Keratinocyte (primary cell): ENCODE results near the gene DEDD2.

Source experiments
- EZH2 ChIP-seq: IDR thresholded peaks from one replicate; pipeline ENCODE4 v1.6.1; 2012; ENCODE audit warnings: inconsistent platforms, mild to moderate bottlenecking, low read length, moderate library complexity
- TF ChIP-seq, protein P1 (sequence below), 3 experiments: IDR thresholded peaks in 1 of 3; conservative IDR thresholded peaks in 1 of 3; optimal IDR thresholded peaks in 1 of 3; 2 replicates in 2 of 3; 3 replicates in 1 of 3; pipeline versions ENCODE3 to v1.5.1; 2011; ENCODE audit warnings: low read length in 3 of 3, mild to moderate bottlenecking in 3 of 3, moderate library complexity in 2 of 3, control low read depth in 1 of 3, inconsistent platforms in 1 of 3; ENCODE audit not compliant: insufficient read depth in 2 of 3; ENCODE audit errors: extremely low read depth in 1 of 3

DNA sequence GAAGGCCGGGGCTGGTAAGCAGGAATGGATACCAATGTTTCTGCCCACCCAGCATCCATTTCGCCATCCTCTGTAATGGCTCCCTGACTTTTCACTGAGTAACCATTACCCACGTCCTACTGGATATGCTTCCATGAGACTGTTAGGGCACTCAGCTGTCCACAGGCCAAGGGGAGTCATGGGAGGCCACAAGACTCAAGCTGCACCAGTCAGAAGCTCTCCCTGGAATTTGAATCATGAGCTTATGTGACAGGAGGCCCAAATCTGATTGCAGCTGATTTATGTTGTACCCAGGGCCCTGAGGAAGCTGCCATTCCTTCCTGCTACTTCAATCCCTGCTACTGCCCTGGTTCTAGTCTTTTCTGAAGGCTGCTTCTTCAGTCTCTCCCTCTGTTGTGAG is 28.3 kb downstream of the DEDD2 start:
- TF ChIP-seq, protein P1, sequence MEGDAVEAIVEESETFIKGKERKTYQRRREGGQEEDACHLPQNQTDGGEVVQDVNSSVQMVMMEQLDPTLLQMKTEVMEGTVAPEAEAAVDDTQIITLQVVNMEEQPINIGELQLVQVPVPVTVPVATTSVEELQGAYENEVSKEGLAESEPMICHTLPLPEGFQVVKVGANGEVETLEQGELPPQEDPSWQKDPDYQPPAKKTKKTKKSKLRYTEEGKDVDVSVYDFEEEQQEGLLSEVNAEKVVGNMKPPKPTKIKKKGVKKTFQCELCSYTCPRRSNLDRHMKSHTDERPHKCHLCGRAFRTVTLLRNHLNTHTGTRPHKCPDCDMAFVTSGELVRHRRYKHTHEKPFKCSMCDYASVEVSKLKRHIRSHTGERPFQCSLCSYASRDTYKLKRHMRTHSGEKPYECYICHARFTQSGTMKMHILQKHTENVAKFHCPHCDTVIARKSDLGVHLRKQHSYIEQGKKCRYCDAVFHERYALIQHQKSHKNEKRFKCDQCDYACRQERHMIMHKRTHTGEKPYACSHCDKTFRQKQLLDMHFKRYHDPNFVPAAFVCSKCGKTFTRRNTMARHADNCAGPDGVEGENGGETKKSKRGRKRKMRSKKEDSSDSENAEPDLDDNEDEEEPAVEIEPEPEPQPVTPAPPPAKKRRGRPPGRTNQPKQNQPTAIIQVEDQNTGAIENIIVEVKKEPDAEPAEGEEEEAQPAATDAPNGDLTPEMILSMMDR (optimal IDR thresholded peaks at IDR 0.05 in 1 of 3, IDR thresholded peaks at IDR 0.05 in 1 of 3, conservative IDR thresholded peaks at IDR 0.05 in 1 of 3; ENCODE audit: extremely low read depth in 1 of 3, insufficient read depth in 2 of 3, low read length in 3 of 3) = no peak
- no peak for TF ChIP-seq EZH2
